Lung (tissue), 12 donors: Measurements from ENCODE around the gene KERA. TPM values are rescaled to one million over a fixed set of nuclear protein-coding genes. Genes with fewer than 3 reads are reported as not detected.

Source experiments
- ATAC-seq: fragments of 200-7000 bp; cut with Tn5 transposase; one replicate; pipeline ENCODE4 v1.9.1; 2020; ENCODE audit warnings: moderate number of reproducible peaks; ENCODE audit not compliant: insufficient read depth, low FRiP score
- DNase-seq, 3 donors: peaks; one replicate each; pipeline ENCODE4 v3.0.0-alpha.2; 2013 to 2017
- H3K27ac ChIP-seq, 2 donors: one replicate each; pipeline ENCODE4 v1.5.1; 2013; ENCODE audit warnings: mild to moderate bottlenecking in 2 of 2, moderate library complexity in 2 of 2, control low read depth in 1 of 2, inconsistent platforms in 1 of 2, low read depth in 1 of 2, low read length in 1 of 2
- H3K27me3 ChIP-seq, 3 donors: one replicate each; pipeline ENCODE4 v1.5.1; 2013; ENCODE audit warnings: low read length in 2 of 3; ENCODE audit not compliant: control insufficient read depth in 3 of 3, insufficient read depth in 3 of 3
- H3K36me3 ChIP-seq, 4 donors: one replicate each; pipeline ENCODE4 v1.5.1; 2013; ENCODE audit warnings: low read length in 4 of 4, mild to moderate bottlenecking in 1 of 4, moderate library complexity in 1 of 4; ENCODE audit not compliant: control insufficient read depth in 4 of 4, insufficient read depth in 4 of 4
- H3K4me1 ChIP-seq, 5 donors: one replicate each; pipeline ENCODE4 v1.5.1; 2013; ENCODE audit warnings: low read length in 5 of 5, mild to moderate bottlenecking in 2 of 5, moderate library complexity in 1 of 5; ENCODE audit not compliant: control insufficient read depth in 5 of 5, insufficient read depth in 5 of 5
- H3K4me3 ChIP-seq: one replicate; pipeline ENCODE4 v1.5.1; 2013; ENCODE audit warnings: mild to moderate bottlenecking, control low read depth, moderate library complexity
- H3K9ac ChIP-seq, 2 donors: one replicate each; pipeline ENCODE4 v1.5.1; 2013; ENCODE audit warnings: low read length in 2 of 2, control low read depth in 1 of 2; ENCODE audit not compliant: insufficient read depth in 1 of 2
- H3K9me3 ChIP-seq, 4 donors: one replicate each; pipeline ENCODE4 v1.5.1; 2013; ENCODE audit warnings: low read length in 3 of 4, mild to moderate bottlenecking in 1 of 4, moderate library complexity in 1 of 4; ENCODE audit not compliant: control insufficient read depth in 4 of 4, insufficient read depth in 3 of 4
- WGBS, 2 donors: extraction: QIAGEN DNeasy Blood & Tissue Kit; methylation state at CpG; one replicate each; pipeline ENCODE4 v1.1.7; 2013; 5-methylcytosine and 5-hydroxymethylcytosine counted together
- polyA plus RNA-seq, 2 donors: library from polyadenylated mRNA; stranded (reverse); fragments of 200-250 nt; gene quantifications; one replicate each; pipeline ENCODE4 v1.2.1, GENCODE V29; 2013
- total RNA-seq, 2 donors: library from RNA; depleted of rRNA in 1 of 2; stranded (reverse); fragments of >200 nt in 1 of 2; gene quantifications; one replicate each; pipeline ENCODE4 v1.2.1, GENCODE V29; 2014 to 2021
- TF ChIP-seq, protein P1 (sequence below): IDR thresholded peaks from 2 replicates; pipeline ENCODE4 v1.5.1; 2012; ENCODE audit warnings: mild to moderate bottlenecking; ENCODE audit errors: control extremely low read depth, extremely low read depth
- donor health status: control.
- donor health status: control.
- donor health status: Bipolar disorder and iron deficiency.
- donor health status: healthy.
- donor health status: DM: yes; HTN: yes; CAD: no.

The KERA gene
- total and polyA plus RNA-seq, 4 donors = 0.26 TPM; not detected in 3

DNA sequence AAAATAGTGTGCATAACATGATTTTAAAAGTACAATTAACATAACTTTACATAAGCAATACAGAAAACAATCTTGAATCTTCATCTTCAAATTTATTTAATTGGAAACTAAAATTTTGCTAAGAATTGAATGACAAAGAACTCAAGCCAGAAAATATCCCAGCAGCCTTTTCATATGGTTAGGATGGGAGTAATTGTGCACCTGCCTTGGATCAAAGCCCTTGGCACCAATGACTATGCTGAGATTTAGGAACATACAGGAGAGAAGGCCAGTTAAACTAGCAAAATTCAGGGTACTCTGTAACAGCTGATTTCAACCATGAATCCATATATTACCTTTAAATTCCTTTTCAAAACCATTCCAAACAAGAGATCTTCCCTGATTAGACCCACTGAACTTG lies 5.8 kb downstream of the KERA start:
- no peaks in the 10 kb centered on the region for H3K9me3 ChIP-seq
- ATAC-seq (no peak), DNase-seq (no peak)
- no peak overlapping the region for H3K9ac ChIP-seq
- TF ChIP-seq, protein P1, sequence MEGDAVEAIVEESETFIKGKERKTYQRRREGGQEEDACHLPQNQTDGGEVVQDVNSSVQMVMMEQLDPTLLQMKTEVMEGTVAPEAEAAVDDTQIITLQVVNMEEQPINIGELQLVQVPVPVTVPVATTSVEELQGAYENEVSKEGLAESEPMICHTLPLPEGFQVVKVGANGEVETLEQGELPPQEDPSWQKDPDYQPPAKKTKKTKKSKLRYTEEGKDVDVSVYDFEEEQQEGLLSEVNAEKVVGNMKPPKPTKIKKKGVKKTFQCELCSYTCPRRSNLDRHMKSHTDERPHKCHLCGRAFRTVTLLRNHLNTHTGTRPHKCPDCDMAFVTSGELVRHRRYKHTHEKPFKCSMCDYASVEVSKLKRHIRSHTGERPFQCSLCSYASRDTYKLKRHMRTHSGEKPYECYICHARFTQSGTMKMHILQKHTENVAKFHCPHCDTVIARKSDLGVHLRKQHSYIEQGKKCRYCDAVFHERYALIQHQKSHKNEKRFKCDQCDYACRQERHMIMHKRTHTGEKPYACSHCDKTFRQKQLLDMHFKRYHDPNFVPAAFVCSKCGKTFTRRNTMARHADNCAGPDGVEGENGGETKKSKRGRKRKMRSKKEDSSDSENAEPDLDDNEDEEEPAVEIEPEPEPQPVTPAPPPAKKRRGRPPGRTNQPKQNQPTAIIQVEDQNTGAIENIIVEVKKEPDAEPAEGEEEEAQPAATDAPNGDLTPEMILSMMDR = no peak
- no peak overlapping the region for H3K27ac ChIP-seq
- H3K4me3 ChIP-seq = no peak overlapping the region
- no peaks in the 10 kb centered on the region for H3K36me3 ChIP-seq
- H3K4me1 ChIP-seq = peaks cover 0 to 11% (median 2%) of the 10 kb centered on the region in 5 donors
- no peaks in the 10 kb centered on the region for H3K27me3 ChIP-seq

DNA sequence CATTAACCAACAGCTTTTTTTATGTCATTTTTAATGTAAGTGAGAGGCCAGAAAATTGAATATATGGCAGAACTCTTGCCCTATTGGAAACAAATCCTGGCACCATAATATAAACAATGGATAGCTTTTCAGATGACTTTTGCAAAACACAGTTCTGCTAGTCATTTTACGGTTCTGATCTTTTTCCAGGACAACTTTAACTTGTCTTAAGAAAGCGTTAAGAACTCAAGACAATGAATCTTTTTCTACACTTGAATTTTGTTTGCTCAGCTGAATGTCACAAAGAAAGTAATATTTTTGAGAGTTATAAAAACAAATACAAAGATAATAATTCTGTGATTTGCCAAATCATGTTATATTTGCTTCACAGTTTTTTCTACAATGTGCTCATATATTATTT lies 13.2 kb downstream of the KERA start:
- TF ChIP-seq, protein P1 = no peak
- peak in 2 of 3 donors; percentile 71 to 86 for DNase-seq
- H3K27me3 ChIP-seq = no peaks in the 10 kb centered on the region
- H3K36me3 ChIP-seq = no peaks in the 10 kb centered on the region
- ATAC-seq = no peak
- peaks cover 0 to 14% (median 4%) of the 10 kb centered on the region in 5 donors for H3K4me1 ChIP-seq
- no peak overlapping the region for H3K9ac ChIP-seq
- no peak overlapping the region for H3K27ac ChIP-seq
- WGBS, 2 donors = 75 to 83% methylated on average over 2 of the region's 2 CpGs
- H3K9me3 ChIP-seq = no peaks in the 10 kb centered on the region
- no peak overlapping the region for H3K4me3 ChIP-seq

DNA sequence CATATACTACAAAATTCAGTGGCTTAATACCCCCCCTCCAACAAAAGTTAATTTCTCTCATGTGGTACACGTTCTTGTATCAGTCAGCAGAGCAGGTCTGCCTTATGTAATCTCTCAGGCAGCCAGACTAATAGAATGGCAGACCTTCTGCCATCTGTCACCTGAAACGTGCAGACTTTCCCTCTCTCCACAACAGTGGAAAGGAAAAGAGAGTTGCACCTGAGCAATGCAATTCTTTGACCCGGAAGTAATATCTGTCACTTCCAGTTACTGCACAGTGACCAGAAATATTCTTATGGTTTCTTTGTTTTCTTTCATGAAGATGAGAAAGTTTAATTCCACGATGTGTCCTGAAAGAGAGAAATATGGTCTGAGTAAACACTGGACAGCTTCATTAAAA lies 14.4 kb downstream of the KERA start:
- Histone ChIP-seq H3K27me3 (no peaks in the 10 kb centered on the region), H3K27ac (no peak overlapping the region)
- ATAC-seq = no peak

More for the DNA sequence above, 14.4 kb downstream of the KERA start:
- H3K9me3 ChIP-seq = no peaks in the 10 kb centered on the region
- H3K4me1 ChIP-seq = peaks cover 0 to 14% (median 4%) of the 10 kb centered on the region in 5 donors
- 73 to 75% methylated on average over 4 of the region's 4 CpGs for WGBS, 2 donors
- no peak overlapping the region for H3K9ac ChIP-seq
- no peak overlapping the region for H3K4me3 ChIP-seq
- no peaks in the 10 kb centered on the region for H3K36me3 ChIP-seq
- DNase-seq = no peak
- TF ChIP-seq, protein P1 = no peak
